ENCODE data around the gene MXI1. TPM values are rescaled to one million over a fixed set of nuclear protein-coding genes. Genes with fewer than 3 reads are reported as not detected.

MXI1 gene
- total and polyA plus RNA-seq, 2 donors (not counting 1 experiment from before 2014, with no cell fraction given): 12.0 to 32.4 TPM

GRCh38 chr10:110268971-110269370 is 61.6 kb downstream of the MXI1 start:
- peak overlapping the region; percentile 51 for H3K4me2 ChIP-seq (replicated peaks; ENCODE audit: low read depth, low read length, poor library complexity, severe bottlenecking)
- no peak for ATAC-seq (ENCODE audit: low read depth)
- H2AFZ ChIP-seq (ENCODE audit: insufficient read depth, low read depth, low read length, poor library complexity, severe bottlenecking): no peak overlapping the region

More at GRCh38 chr10:110268971-110269370, 61.6 kb downstream of the MXI1 start:
- H3K27ac Mint-ChIP-seq: no peak overlapping the region
- ChIA-PET POLR2A (no interaction called here), CTCF (interaction anchor here (1.3 to 2.7 kb wide), 3 partner anchors 10 to 131 kb away, joined by 4 to 8 read pairs (median 6); no protein-coding TSS in a partner anchor)
- Histone ChIP-seq H3K36me3 (replicated peaks in 1 of 2; ENCODE audit: control extremely low read depth in 1 of 2, control insufficient read depth in 1 of 2, extremely low read depth in 1 of 2, insufficient read depth in 2 of 2, low read length in 1 of 2) (no peaks in the 10 kb centered on the region), H3K9me3 (ENCODE audit: control extremely low read depth in 1 of 3, control insufficient read depth in 2 of 3, insufficient read depth in 1 of 3, low read length in 2 of 3) (no peaks in the 10 kb centered on the region), H3K27ac (ENCODE audit: low read length in 2 of 2) (no peak overlapping the region), H4K20me1 (ENCODE audit: control insufficient read depth, insufficient read depth, low read length, poor library complexity, severe bottlenecking) (peaks cover 8% of the 10 kb centered on the region), H3K27me3 (replicated peaks in 1 of 4; ENCODE audit: control extremely low read depth in 1 of 4, control insufficient read depth in 3 of 4, insufficient read depth in 4 of 4, low read length in 3 of 4) (no peaks in the 10 kb centered on the region), H3K79me2 (ENCODE audit: control insufficient read depth, insufficient read depth, low read length) (no peaks in the 10 kb centered on the region), H3K9ac (ENCODE audit: low read length) (peak overlapping the region; percentile 45), H3K4me1 (ENCODE audit: control insufficient read depth in 2 of 2, insufficient read depth in 2 of 2, low read length in 2 of 2) (peaks cover 0 to 24% of the 10 kb centered on the region in 2 donors), H3K4me3 (ENCODE audit: control extremely low read depth in 1 of 5, extremely low read depth in 1 of 5, insufficient read depth in 1 of 5, low read depth in 2 of 5, low read length in 4 of 5) (no peak overlapping the region)
- intact Hi-C loops (cut with micrococcal nuclease): loop anchor here (5.0 kb wide), 1 partner anchor 37 kb away; no protein-coding TSS in a partner anchor
- H3K4me3 Mint-ChIP-seq: peak overlapping the region; percentile 51
- peaks cover 32% of the 10 kb centered on the region for H3K4me1 Mint-ChIP-seq
- no peak for DNase-seq
- no peaks in the 10 kb centered on the region for H3K27me3 Mint-ChIP-seq
- H3K9me3 Mint-ChIP-seq (ENCODE audit: insufficient read depth): no peaks in the 10 kb centered on the region
- TF ChIP-seq, protein P1, sequence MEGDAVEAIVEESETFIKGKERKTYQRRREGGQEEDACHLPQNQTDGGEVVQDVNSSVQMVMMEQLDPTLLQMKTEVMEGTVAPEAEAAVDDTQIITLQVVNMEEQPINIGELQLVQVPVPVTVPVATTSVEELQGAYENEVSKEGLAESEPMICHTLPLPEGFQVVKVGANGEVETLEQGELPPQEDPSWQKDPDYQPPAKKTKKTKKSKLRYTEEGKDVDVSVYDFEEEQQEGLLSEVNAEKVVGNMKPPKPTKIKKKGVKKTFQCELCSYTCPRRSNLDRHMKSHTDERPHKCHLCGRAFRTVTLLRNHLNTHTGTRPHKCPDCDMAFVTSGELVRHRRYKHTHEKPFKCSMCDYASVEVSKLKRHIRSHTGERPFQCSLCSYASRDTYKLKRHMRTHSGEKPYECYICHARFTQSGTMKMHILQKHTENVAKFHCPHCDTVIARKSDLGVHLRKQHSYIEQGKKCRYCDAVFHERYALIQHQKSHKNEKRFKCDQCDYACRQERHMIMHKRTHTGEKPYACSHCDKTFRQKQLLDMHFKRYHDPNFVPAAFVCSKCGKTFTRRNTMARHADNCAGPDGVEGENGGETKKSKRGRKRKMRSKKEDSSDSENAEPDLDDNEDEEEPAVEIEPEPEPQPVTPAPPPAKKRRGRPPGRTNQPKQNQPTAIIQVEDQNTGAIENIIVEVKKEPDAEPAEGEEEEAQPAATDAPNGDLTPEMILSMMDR (IDR thresholded peaks at IDR 0.05): no peak
- TF ChIP-seq EZH2 (IDR thresholded peaks at IDR 0.05; ENCODE audit: borderline replicate concordance, insufficient read depth, low read depth, low read length, poor library complexity, severe bottlenecking): no peak
- 71% methylated on average over 1 of the region's 2 CpGs for WGBS (ENCODE audit: insufficient coverage)
